GM19395 (cell line): ENCODE measurements around the gene MAN2B2.

ENCODE experiments used
- ATAC-seq: cut with Tn5 transposase; IDR thresholded peaks from one replicate; pipeline ENCODE4 v1.9.1; 2021; ENCODE audit warnings: mild to moderate bottlenecking, moderate library complexity; ENCODE audit not compliant: unreplicated experiment

MAN2B2 gene

DNA sequence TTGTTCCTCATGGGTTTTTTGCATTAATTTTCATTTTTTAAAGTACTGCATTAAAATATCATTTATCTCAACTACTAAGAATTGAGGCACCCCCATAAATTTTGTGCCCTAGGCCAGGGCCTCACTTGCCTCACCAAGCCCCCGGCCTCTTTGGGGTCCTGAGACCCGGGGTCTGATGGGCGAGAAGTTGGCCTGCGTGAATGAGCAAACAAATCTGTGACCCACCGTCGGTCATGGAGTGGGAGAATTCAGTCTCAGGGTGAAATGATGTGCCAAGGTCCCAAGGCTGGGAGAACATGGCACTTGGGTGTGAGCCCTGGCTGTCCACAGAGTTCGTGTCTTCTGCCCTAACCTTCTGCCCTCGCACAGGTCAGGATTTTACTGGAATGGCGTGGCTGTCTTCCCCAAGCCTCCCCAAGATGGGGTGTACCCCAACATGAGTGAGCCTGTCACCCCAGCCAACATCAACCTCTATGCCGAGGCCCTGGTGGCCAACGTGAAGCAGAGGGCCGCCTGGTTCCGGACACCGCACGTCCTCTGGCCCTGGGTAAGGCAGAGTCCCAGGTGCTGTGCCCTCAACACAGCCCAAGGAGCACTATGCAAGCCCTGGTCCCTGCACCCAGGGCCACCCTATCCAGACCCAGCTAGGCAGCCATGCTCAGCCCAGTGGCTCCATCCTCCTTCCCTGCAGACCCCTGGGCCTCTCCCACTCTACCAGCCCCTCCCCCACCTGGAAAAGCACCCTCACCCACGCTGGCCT lies 18.0 kb downstream of the MAN2B2 start:
- ATAC-seq, result no peak

DNA sequence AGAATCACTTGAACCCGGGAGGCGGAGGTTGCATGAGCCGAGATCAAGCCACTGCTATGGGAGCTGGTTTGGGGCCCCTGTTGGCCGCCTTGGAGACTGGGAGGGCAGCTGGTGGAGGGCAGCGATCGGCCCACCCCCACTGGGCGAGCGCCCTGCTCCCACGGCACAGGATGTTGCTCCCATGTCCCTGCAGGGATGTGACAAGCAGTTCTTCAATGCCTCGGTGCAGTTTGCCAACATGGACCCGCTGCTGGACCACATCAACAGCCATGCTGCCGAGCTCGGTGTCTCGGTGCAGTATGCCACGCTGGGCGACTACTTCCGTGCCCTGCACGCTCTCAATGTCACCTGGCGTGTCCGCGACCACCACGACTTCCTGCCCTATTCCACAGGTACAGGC lies 19.4 kb downstream of the MAN2B2 start:
- no peak for ATAC-seq

DNA sequence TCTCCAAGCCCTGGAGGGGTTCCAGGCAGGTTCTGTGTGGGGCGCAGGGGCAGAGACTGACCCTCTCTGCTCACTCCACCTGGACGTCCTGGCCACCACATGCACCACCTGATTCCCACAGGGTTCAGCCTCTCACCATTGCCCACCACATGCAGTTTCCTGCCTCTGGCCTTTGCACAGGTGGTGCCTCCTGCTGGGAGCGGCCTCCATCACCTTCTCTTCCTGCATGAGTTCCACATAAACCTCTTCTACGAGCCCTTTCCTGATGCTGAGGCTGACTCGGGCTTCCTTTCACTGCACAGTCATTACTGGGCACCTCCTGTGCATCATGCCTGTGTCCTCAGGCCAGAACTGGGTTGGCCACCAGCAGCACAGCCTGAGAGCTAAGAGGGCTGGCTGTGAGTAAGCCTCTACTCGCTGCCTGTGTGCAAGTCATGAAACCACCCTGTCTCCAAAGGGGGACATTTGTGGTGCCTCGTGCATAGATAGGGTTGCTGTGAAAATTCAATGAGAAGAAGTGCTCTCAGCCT lies 19.9 kb downstream of the MAN2B2 start:
- ATAC-seq, result no peak

DNA sequence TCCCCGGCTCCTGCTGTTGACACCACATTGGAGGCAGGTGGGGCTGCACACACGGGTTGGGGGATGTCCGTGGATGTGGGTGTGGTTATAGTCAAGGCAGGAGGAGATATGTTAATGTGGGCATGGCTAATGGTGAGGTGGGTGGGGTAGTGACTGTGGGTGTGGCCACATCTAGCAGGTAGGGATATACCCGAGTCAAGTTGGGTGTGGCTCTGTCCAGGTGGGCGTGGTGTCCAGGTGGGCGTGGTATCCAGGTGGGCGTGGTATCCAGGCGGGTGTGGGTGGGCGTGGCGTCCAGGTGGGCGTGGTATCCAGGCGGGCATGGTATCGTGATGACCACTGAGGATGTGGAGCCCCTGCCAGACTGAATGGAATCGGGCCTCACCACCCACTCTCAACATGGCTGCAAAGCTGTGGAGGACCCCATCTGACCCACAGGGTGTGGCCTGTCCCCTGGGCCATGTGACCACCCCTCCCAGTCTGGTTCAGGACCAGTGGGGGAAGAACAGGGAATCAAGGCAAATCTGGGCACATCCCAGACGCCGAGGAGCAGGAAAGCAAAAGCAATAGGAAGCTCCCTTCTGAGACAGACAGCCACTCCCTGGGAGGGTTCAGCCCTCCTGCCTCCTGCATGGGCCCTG lies 21.0 kb downstream of the MAN2B2 start:
- ATAC-seq, result no peak

DNA sequence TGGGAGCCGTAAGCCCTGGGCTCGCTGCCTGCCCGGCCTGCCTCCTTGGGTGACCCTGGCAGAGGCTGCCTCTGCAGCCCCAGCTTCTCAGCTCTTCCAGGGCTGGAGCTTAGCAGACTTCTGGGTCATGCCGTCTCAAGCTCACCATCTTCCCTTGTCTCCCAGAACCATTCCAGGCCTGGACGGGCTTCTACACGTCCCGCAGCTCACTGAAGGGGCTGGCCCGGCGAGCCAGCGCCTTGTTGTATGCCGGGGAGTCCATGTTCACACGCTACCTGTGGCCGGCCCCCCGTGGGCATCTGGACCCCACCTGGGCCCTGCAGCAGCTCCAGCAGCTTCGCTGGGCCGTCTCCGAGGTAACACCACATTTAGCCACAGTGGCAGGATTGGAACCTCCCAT lies 22.0 kb downstream of the MAN2B2 start:
- ATAC-seq, result no peak

DNA sequence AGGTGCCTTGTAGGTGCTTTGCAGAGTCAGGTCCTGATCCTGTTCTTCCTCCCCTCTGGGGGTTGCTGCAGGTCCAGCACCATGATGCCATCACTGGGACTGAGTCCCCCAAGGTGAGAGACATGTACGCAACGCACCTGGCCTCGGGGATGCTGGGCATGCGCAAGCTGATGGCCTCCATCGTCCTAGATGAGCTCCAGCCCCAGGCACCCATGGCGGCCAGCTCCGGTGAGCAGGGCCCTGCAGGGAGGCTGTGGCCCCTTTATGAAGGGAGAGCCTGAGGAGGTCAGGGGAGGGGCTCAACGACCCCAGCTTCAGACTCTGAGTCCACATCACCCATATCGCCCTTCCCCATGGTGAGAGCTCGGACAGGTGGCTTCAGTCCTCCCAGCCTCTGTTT lies 23.1 kb downstream of the MAN2B2 start:
- no peak for ATAC-seq

DNA sequence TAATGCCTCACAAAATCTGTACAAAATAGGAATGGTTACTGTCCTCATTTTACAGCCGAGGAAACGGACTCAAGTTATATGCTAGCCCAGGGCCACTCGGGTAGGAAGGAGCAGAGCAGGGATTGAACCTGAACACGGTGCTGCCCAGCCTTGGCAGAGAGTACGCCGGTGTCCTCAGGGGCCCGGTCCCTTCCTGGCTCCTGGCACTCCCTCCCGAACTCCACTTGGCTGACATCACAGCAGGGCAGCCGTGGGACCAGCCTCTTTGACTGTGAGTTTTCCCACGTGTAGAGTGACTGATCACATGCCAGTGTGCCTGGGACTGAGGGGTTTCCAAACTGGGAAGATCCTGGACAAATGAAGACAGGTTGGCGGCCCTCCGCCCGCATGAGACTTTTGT lies 23.7 kb downstream of the MAN2B2 start:
- ATAC-seq, result no peak

DNA sequence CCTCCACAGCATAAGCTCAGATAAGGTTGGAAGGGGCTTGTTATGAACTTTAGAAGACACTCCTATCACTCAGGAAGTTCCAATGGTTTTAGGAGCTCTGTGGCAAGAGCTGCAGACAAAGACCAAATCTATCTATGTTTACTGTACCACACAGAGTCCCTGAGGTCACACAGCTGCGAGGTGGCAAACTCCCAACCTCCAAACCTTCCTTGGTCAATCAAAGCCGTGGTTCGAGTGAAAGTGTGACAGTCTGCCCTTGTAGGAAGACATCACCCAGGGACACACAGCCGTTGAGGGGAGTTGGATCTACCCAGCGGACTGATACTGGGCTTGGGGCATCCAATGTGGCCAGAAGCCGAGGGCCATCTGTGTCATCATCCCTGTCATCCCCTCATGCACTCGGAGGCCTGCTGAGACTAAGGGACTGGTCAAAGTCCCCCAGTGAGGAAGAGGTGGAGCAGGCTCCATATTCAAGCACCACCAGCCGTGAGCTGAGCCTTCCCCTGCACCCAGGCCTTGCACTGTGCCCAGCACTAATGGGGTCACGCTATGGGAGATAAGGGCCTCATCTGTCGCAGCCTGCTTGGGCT lies 26.8 kb downstream of the MAN2B2 start:
- ATAC-seq, result no peak

DNA sequence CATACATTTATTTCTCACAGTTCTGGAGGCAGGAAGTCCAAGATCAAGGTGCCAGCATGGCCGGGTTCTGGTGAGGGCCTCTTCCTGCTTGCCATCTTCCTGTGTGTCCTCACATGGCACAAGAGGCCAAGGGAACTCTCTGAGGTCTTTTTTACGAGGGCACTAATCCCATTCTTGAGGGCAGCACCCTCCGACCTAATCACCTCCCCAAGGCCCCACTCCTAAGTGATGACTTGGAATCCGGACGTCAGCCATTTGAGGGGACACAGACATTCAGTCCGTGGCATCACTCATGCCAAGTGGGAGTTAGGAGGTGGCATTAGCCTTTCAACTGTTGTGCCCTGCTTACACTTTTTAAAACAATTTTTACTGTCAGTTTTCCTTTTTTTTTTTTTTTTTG lies 27.3 kb downstream of the MAN2B2 start:
- ATAC-seq, result no peak

DNA sequence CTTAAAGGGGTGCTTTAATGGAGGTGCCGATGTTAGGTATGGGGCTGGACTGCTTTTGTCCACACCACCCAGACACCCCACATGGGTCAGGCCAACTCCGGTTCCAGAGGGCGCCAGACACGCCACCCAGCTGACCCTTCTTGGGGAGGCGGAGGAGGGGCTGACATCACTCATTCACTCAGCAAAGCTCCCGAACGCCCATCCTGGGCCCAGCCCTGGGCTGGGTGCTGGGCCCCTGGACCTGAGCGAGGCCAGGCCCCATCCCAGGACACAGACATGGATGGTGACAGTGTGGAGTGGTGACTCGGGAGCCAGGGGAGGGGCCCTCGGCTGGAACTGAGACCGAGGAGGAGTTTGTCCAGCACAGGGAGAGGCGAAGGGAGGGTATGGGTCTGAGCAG lies 28.1 kb downstream of the MAN2B2 start:
- ATAC-seq, result no peak

DNA sequence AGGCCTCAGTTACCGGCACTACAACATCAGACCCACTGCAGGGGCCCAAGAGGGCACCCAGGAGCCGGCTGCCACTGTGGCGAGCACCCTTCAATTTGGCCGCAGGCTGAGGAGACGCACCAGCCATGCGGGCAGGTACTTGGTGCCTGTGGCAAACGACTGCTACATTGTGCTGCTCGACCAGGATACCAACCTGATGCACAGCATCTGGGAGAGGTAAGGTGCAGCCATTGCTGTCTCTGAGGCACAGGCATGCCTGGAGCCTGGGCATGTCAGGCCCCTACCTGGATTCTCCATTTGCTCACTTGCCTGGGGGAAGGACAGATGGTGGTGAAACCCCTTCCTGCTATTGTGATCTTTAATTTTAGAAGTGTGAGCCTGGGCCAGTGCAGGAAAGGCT lies 30.1 kb downstream of the MAN2B2 start:
- no peak for ATAC-seq

DNA sequence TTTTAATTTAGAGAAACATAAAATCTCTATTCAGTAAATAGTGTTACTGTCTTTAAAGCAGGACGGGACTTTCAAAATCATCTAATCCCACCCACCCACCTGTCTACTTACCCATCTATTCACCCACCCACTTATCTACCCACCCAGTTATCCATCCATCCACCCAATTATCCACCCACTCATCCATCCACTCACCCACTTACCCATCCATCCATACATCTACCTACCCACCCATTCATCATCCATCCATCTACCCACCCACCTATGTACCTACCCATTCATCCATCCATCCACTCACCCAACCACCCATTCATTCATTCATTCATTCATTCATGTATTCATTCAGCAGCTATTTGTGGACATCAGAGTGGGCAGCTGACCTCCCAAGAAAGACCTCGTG lies 30.6 kb downstream of the MAN2B2 start:
- ATAC-seq, result no peak

DNA sequence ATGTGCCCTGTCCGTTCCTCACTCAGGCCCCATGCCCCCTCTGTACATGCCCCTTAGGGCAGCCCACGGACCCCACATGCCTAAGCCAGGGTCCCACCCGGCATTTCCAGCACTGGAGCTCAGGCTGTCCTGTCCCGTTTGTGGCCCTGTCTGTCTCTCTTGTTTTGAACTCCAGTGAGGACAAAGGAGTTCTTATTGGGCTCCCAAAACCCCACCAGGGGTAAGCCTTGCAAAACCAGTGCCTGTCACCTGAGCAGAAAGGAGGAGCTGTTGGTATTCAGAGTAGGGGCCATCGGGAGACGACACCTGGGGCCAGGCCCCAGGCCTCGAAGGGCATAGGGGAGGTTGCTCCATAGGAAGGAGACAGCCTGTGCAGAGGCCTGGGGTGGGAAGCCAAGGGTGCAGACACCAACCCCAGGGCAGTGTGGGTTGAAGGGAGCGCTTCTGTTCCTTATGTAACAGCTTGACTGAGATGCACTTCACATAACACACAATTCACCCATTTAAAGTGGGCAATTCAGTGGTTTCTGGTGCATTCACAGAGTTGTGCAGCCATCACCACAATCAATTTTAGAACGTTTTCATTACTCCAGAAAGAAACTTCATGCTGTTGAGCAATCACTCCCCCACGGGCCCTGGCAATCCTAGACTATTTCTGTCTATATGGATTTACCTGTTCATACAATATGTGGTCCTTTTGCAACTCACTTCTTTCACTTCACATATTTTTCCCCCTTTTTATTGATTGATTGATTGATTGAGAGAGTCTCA lies 31.7 kb downstream of the MAN2B2 start:
- ATAC-seq, result no peak

DNA sequence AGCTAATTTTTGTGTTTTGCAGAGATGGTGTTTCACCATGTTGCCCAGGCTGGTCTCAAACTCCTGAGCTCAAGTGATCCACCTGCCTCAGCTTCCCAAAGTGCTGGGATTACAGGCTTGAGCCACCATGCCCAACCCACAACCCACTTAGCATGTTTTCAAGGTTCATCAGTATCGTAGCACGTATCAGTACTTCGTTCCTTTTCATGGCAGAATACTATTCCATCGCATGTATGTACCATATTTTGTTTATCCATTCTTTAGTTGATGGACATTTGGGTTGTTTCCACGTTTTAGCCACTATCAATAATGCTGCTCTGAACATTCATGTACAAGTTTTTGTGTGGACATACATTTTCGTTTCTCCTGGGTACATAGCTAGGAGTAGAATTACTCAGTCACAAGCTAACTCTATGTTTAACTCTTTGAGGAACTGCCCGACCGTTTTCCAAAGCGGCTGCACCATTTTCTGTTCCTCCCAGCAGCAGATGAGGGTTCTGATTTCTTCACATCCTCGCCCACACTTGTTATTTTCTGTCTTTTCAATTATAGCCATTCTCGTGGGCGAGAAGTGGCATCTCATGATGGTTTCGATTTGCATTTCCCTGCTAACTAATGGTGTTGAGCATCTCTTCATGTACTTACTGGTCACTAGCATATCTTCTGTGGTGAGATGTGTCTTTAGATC lies 32.5 kb downstream of the MAN2B2 start:
- no peak for ATAC-seq

DNA sequence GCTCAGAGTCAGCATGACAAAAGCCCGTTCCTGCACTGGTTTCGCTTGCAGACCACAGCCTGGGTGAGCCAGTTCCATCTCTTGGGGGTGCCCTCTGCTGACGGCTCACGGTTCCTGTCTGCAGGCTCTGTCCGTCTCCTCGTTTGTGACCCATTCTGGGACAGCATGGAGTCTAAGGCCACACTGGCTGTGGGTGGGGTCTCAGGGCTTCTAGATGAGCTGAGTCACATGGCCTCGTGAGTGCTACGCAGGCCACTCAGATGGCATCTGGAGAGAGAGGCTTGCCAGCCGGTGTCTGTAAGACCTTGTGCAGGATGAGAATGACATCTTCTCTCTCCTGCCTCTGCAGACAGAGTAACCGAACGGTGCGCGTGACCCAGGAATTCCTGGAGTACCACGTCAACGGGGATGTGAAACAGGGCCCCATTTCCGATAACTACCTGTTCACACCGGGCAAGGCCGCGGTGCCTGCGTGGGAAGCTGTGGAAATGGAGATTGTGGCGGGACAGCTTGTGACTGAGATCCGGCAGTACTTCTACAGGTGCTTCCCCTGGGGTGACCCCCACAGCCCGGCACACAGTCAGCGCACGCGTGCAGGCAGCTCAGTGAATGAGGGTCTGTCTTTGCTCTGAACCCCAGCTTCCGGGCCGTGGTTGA lies 33.9 kb downstream of the MAN2B2 start:
- no peak for ATAC-seq

DNA sequence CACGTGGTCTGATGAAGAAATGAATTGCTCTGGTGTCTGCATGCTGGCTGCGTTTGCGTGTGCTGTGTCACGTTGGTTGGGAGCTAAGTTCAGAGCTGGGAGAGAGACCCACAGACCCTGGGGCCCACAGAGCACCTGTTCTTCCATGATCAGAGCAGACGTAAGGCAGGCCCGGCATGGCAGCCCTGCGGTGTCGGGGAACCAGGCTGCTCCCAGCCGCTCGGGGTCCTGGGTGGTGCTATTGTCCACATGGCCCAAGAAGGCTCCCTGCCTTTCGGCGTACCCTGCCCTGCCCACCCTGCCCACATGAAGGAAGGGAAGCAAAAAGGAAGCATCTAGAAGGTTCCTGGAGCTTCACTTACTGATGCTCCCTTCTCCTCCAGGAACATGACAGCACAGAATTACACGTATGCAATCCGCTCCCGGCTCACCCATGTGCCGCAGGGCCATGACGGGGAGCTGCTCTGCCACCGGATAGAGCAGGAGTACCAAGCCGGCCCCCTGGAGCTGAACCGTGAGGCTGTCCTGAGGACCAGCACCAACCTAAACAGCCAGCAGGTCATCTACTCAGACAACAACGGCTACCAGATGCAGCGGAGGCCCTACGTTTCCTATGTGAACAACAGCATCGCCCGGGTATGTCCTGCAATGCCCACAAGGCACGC lies 34.6 kb downstream of the MAN2B2 start:
- no peak for ATAC-seq

DNA sequence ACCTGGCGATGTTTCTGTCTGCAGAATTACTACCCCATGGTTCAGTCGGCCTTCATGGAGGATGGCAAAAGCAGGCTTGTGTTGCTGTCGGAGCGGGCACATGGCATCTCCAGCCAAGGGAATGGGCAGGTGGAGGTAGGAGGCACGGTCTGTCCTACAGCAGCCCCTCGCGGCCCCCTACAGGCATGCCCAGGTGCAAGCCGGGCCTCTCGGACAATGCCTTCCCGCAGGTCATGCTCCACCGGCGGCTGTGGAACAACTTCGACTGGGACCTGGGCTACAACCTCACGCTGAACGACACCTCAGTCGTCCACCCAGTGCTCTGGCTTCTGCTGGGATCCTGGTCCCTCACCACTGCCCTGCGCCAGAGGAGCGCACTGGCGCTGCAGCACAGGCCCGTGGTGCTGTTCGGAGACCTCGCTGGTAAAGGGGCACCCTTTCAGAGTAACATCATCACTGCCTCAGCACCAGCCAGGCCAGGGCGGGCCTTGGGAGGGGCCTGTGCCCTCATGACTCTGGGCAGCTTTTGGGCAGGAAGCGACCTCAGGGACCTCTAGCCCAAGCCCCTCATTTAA lies 36.0 kb downstream of the MAN2B2 start:
- ATAC-seq, result no peak

DNA sequence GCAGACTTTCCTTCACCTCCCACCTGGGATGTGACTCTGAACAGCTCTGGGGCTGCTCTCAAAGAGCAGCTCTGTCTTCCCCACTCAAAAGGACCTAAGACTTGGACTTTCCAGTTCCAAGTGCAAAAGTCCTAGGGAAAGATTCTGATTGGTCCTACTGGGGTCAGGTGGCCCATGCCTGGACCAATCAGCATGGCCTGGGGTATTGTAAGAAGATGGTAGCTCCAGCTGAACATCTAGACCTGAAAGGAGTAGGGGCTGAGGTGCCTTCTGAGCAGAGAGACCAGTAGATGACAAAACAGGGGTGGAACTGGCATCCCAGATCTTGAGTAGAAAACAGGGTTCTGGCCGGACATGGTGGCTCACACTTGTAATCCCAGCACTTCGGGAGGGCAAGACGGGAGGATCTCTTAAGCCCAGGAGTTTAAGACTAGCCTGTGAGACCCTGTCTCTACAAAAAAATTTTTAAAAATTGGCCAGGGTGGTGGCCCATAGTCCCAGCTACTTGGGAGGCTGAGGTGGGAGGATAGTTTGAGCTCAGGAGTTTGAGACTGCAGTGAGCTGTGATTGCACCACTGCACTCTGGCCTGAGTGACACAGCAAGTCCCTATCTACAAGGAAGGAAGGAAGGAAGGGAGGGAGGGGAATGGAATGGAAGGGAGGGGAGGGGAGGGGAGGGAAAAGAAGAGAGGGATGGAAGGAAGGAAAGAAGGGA lies 38.1 kb downstream of the MAN2B2 start:
- ATAC-seq, result no peak
